ENCODE measurements around the gene S100A7. TPM values are rescaled to one million over a fixed set of nuclear protein-coding genes. Genes with fewer than 3 reads are reported as not detected.

The S100A7 gene
- total RNA-seq (not detected), polyA plus RNA-seq (ENCODE audit: insufficient read length in 6 of 6) (not detected)
- long read RNA-seq, donor 1: 0 reads
- long read RNA-seq, donor 2: 0 reads
- long read RNA-seq, donor 3: 0 reads
- long read RNA-seq, donor 4: 0 reads
- long read RNA-seq, donor 5: 0 reads
- long read RNA-seq, donor 6: 0 reads
- long read RNA-seq, donor 7: 0 reads
- long read RNA-seq, donor 8: 0 reads
- long read RNA-seq, donor 9: 0 reads
- long read RNA-seq, donor 10: 0 reads
- long read RNA-seq, donor 11: 0 reads
- long read RNA-seq, donor 12: 0 reads

DNA sequence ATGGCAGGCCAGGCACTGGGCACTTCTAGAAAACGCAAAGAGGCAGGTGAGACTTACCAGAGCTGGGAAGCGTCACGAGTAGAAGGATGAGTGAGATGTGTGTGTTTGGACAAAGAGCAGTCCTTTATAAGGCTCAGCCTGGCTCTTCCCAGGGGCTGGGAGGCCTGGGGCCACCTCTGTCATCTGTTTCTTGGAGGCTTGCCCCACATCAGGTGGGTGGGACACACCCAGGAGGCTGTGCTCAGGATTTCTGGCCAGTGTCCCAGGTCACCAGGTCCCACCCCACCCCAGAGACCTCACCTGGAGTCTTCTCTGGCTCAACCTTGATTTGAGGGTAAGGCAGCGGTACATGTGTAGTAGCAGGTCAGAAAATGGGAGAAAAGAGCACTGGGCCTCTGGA, at the start of gene S100A7:
TSS of gene S100A7 (minus strand) at position 101 of the 400 bp plus-strand sequence. CDS start 1,638 bp downstream, outside the sequence.
- Histone ChIP-seq H3K27ac (no peak within 1 kb of the TSS), H3K4me1 (peaks cover 0 to under 1% of the 10 kb centered on the region in 2 donors), H3K27me3 (peaks cover 0 to 21% of the 10 kb centered on the region in 2 donors), H3K9me3 (no peaks in the 10 kb centered on the region), H3K4me3 (no peak within 1 kb of the TSS), H3K36me3 (no peaks in the 10 kb centered on the region)
- DNase-seq (no peak), ATAC-seq (no peak)
- TF ChIP-seq, protein P1, sequence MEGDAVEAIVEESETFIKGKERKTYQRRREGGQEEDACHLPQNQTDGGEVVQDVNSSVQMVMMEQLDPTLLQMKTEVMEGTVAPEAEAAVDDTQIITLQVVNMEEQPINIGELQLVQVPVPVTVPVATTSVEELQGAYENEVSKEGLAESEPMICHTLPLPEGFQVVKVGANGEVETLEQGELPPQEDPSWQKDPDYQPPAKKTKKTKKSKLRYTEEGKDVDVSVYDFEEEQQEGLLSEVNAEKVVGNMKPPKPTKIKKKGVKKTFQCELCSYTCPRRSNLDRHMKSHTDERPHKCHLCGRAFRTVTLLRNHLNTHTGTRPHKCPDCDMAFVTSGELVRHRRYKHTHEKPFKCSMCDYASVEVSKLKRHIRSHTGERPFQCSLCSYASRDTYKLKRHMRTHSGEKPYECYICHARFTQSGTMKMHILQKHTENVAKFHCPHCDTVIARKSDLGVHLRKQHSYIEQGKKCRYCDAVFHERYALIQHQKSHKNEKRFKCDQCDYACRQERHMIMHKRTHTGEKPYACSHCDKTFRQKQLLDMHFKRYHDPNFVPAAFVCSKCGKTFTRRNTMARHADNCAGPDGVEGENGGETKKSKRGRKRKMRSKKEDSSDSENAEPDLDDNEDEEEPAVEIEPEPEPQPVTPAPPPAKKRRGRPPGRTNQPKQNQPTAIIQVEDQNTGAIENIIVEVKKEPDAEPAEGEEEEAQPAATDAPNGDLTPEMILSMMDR (IDR thresholded peaks at IDR 0.05): no peak
- intact Hi-C loops (cut with DNase I): no loop called here

GRCh38 chr1:153509729-153510354, 49.4 kb upstream of the S100A7 start:
- intact Hi-C loops (cut with DNase I): loop anchor here (5.0 to 10.0 kb wide), 2 partner anchors 55 to 57 kb away; partner anchors contain the start of gene S100A2 (in 2 of the 2)
- H3K36me3 ChIP-seq: no peaks in the 10 kb centered on the region
- H3K4me1 ChIP-seq: peaks cover 0 to 17% of the 10 kb centered on the region in 2 donors
- no peaks in the 10 kb centered on the region for H3K27me3 ChIP-seq
- no peak overlapping the region for H3K27ac ChIP-seq
- no peaks in the 10 kb centered on the region for H3K9me3 ChIP-seq
- peak; percentile 39 for ATAC-seq
- TF ChIP-seq, protein P1 (IDR thresholded peaks at IDR 0.05): peak; percentile 30 to 78
- no peak for DNase-seq
- no peak overlapping the region for H3K4me3 ChIP-seq

DNA sequence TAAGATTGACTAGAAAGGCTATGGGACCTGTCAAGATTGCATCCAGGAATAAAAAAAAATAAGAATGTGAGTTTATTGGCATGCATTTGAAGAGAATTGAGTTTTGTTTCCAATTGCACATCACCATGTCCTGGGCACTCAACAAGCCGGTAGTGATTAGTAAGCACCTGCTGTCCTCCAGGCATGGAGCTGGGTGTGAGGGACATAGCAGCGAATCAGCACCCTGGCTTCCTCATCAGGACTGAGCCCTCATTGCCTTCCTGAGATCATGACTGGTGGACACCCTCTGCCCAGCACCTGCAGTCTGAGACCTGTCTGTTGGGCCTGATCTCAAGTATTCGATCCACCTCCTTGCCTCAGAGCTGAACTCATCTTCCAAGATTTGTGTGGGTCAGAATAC, 48.6 kb upstream of the S100A7 start:
- intact Hi-C loops (cut with DNase I): no loop called here
- H3K9me3 ChIP-seq: no peaks in the 10 kb centered on the region
- no peak overlapping the region for H3K4me3 ChIP-seq
- TF ChIP-seq, protein P1 (IDR thresholded peaks at IDR 0.05): no peak
- H3K27me3 ChIP-seq: no peaks in the 10 kb centered on the region
- no peaks in the 10 kb centered on the region for H3K36me3 ChIP-seq
- no peak overlapping the region for H3K27ac ChIP-seq
- ATAC-seq (no peak), DNase-seq (no peak)
- peaks cover 0 to 10% of the 10 kb centered on the region in 2 donors for H3K4me1 ChIP-seq

- no peaks in the 10 kb centered on the region for H3K9me3 ChIP-seq
- H3K36me3 ChIP-seq: no peaks in the 10 kb centered on the region
- intact Hi-C loops (cut with DNase I): no loop called here
- H3K27ac ChIP-seq: no peak overlapping the region
- no peak for DNase-seq
- no peaks in the 10 kb centered on the region for H3K27me3 ChIP-seq
- no peak overlapping the region for H3K4me3 ChIP-seq
- TF ChIP-seq, protein P1 (IDR thresholded peaks at IDR 0.05): no peak
- peaks cover 0 to 10% of the 10 kb centered on the region in 2 donors for H3K4me1 ChIP-seq
- no peak for ATAC-seq
These were observed 47.6 kb upstream of the S100A7 start for GRCh38 chr1:153507926-153508583.
